Measurements from ENCODE around the gene THAP4.

GRCh38 chr2:241608881-241609280 is 28.1 kb downstream of the THAP4 start:
- TF ChIP-seq CTCF (IDR thresholded peaks at IDR 0.05; ENCODE audit: insufficient read depth, low read length, poor library complexity, severe bottlenecking) (no peak), EZH2phosphoT487 (conservative IDR thresholded peaks at IDR 0.05; ENCODE audit: low read length) (no peak)

Measured in SU-DHL-6 (cell line).